Measurements from ENCODE around the gene PLCH1. TPM values are rescaled to one million over a fixed set of nuclear protein-coding genes. Genes with fewer than 3 reads are reported as not detected.

PLCH1 gene
- total RNA-seq, 4 donors from 2014 or later, result 0.29 to 12.0 (median 0.58) TPM

DNA sequence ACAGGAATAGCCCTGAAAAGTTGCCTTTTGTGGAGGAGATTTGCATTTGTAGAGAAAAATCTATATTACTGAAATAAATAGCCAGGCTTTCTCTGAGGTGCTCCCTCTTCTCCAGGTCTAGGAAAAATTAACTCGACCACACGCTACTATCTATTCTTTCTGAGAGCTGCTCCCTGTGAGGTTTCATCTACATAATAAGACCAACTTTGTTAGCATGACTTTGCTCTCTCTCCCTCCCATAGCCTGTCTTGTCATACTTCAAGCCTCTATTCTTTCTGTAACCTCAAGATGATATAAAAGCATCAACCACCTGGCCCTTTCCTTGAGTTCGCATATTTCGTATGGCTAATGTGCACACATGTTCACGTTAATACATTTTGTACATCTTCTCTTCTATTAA is 375.6 kb downstream of the PLCH1 start:
- intact Hi-C loops (cut with DNase I; ENCODE audit: low total_unique reads), result no loop called here
- Histone ChIP-seq H3K36me3 (no peaks in the 10 kb centered on the region), H3K4me1 (no peaks in the 10 kb centered on the region), H3K27me3 (no peaks in the 10 kb centered on the region), H3K27ac (no peak overlapping the region), H3K4me3 (no peak overlapping the region), H3K9me3 (peaks cover 0 to 3% of the 10 kb centered on the region in 2 donors)
- no peak for DNase-seq
- TF ChIP-seq, protein P1, sequence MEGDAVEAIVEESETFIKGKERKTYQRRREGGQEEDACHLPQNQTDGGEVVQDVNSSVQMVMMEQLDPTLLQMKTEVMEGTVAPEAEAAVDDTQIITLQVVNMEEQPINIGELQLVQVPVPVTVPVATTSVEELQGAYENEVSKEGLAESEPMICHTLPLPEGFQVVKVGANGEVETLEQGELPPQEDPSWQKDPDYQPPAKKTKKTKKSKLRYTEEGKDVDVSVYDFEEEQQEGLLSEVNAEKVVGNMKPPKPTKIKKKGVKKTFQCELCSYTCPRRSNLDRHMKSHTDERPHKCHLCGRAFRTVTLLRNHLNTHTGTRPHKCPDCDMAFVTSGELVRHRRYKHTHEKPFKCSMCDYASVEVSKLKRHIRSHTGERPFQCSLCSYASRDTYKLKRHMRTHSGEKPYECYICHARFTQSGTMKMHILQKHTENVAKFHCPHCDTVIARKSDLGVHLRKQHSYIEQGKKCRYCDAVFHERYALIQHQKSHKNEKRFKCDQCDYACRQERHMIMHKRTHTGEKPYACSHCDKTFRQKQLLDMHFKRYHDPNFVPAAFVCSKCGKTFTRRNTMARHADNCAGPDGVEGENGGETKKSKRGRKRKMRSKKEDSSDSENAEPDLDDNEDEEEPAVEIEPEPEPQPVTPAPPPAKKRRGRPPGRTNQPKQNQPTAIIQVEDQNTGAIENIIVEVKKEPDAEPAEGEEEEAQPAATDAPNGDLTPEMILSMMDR (IDR thresholded peaks at IDR 0.05), result no peak
- TF ChIP-seq POLR2A (IDR thresholded peaks at IDR 0.05), result no peak

DNA sequence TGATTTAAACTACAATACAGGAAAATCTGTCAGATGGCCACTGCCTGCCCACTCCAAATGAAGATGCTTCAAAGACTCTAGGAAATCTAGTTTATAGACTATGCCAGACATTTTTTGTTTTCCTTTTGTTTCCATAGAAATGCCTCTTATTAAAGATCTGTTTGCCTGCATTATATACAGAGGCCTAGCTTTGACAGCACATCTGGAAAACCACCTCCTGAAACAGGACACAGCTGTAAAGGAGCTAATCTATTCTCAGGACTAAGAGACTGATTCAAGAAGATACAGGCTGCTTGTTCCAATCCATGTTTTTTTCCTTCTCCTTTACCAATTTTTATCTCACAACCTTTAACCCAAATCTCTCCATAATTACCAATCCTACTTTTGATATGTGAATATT is 376.1 kb downstream of the PLCH1 start:
- DNase-seq, result no peak
- H3K4me1 ChIP-seq, result no peaks in the 10 kb centered on the region
- H3K27me3 ChIP-seq, result no peaks in the 10 kb centered on the region
- intact Hi-C loops (cut with DNase I; ENCODE audit: low total_unique reads), result no loop called here
- H3K4me3 ChIP-seq, result no peak overlapping the region
- H3K9me3 ChIP-seq, result peaks cover 0 to 3% of the 10 kb centered on the region in 2 donors
- no peaks in the 10 kb centered on the region for H3K36me3 ChIP-seq
- TF ChIP-seq POLR2A (IDR thresholded peaks at IDR 0.05), result no peak
- TF ChIP-seq, protein P1 (IDR thresholded peaks at IDR 0.05), result no peak
- no peak overlapping the region for H3K27ac ChIP-seq

GRCh38 chr3:155367506-155367905 is 377.4 kb downstream of the PLCH1 start:
- intact Hi-C loops (cut with DNase I; ENCODE audit: low total_unique reads), result no loop called here
- Histone ChIP-seq H3K4me3 (no peak overlapping the region), H3K27ac (no peak overlapping the region), H3K4me1 (no peaks in the 10 kb centered on the region), H3K36me3 (no peaks in the 10 kb centered on the region), H3K27me3 (no peaks in the 10 kb centered on the region), H3K9me3 (peaks cover 0 to 3% of the 10 kb centered on the region in 2 donors)
- DNase-seq, result no peak
- no peak for TF ChIP-seq POLR2A (IDR thresholded peaks at IDR 0.05)
- TF ChIP-seq, protein P1 (IDR thresholded peaks at IDR 0.05), result no peak

GRCh38 chr3:155365178-155365783 is 379.6 kb downstream of the PLCH1 start:
- Histone ChIP-seq H3K9me3 (peaks cover 0 to 3% of the 10 kb centered on the region in 2 donors), H3K27me3 (no peaks in the 10 kb centered on the region), H3K4me1 (no peaks in the 10 kb centered on the region), H3K36me3 (no peaks in the 10 kb centered on the region), H3K27ac (no peak overlapping the region), H3K4me3 (no peak overlapping the region)
- no peak for DNase-seq
- TF ChIP-seq, protein P1 (IDR thresholded peaks at IDR 0.05), result no peak
- TF ChIP-seq POLR2A (IDR thresholded peaks at IDR 0.05), result no peak
- intact Hi-C loops (cut with DNase I; ENCODE audit: low total_unique reads), result no loop called here

DNA sequence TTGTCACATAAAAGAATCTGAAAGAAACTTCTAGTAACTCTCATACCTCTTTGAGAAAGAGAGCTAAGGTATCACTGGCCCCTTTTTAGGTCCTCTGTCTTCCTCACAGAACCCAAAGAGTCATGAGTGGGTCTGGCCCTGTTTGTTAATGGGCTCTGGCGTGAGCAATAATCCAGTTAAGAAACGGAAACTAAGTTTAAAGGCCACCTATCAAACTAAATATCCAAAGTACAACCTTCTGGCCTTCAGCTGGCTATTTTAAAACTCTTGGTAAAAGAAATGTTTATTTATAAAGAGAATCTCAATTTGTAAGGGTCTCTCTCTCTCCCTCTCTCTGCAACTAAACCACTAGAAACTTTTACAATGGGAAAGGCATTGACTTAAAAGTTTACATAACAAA is 380.4 kb downstream of the PLCH1 start:
- no peaks in the 10 kb centered on the region for H3K36me3 ChIP-seq
- H3K27me3 ChIP-seq, result no peaks in the 10 kb centered on the region
- H3K4me1 ChIP-seq, result no peaks in the 10 kb centered on the region
- intact Hi-C loops (cut with DNase I; ENCODE audit: low total_unique reads), result no loop called here
- TF ChIP-seq, protein P1 (IDR thresholded peaks at IDR 0.05), result no peak
- TF ChIP-seq POLR2A (IDR thresholded peaks at IDR 0.05), result no peak
- peaks cover 0 to 3% of the 10 kb centered on the region in 2 donors for H3K9me3 ChIP-seq
- H3K4me3 ChIP-seq, result no peak overlapping the region
- no peak for DNase-seq
- H3K27ac ChIP-seq, result no peak overlapping the region

Data from uterus (tissue), 4 donors.